Natural killer cell (primary cell): Measurements from ENCODE around the gene THSD8. TPM values are rescaled to one million over a fixed set of nuclear protein-coding genes. Genes with fewer than 3 reads are reported as not detected.
"Not testable (repeated sequence)": the region's sequence is repeated elsewhere in the genome, so short reads cannot be mapped to it uniquely, and the experiment has no call there.

Source experiments
- ATAC-seq, 3 donors: fragments of 150-1000 bp in 2 of 3; fragments of 200-7000 bp in 1 of 3; cut with Tn5 transposase; 1 replicate in 1 of 3; 2 replicates in 2 of 3; pipeline ENCODE4 v1.10.0; 2021; ENCODE audit warnings: mild to moderate bottlenecking in 2 of 3, moderate library complexity in 2 of 3
- DNase-seq, 2 donors: peaks; one replicate each; pipeline versions ENCODE4 v3.0.0 to v3.0.0-alpha.2; 2013 to 2021; ENCODE audit warnings: mixed read lengths in 1 of 2
- H3K27ac ChIP-seq: one replicate; pipeline ENCODE4 v1.5.1; 2013; ENCODE audit warnings: mild to moderate bottlenecking, low read length
- H3K27me3 ChIP-seq: one replicate; pipeline ENCODE4 v1.6.1; 2013; ENCODE audit warnings: low read length; ENCODE audit not compliant: control insufficient read depth, insufficient read depth
- H3K36me3 ChIP-seq: one replicate; pipeline ENCODE4 v1.6.1; 2013; ENCODE audit warnings: low read length; ENCODE audit not compliant: control insufficient read depth, insufficient read depth
- H3K4me1 ChIP-seq: one replicate; pipeline ENCODE4 v1.6.1; 2013; ENCODE audit warnings: low read length; ENCODE audit not compliant: control insufficient read depth, insufficient read depth
- H3K4me3 ChIP-seq: one replicate; pipeline ENCODE4 v1.5.1; 2013; ENCODE audit warnings: low read length
- H3K9me3 ChIP-seq: one replicate; pipeline ENCODE4 v1.6.1; 2013; ENCODE audit warnings: low read length; ENCODE audit not compliant: control insufficient read depth, insufficient read depth
- H3K27ac Mint-ChIP-seq, 2 donors: one replicate each; pipeline ENCODE4 v1.8.0; 2022; ENCODE audit warnings: mild to moderate bottlenecking in 2 of 2, mixed read lengths in 2 of 2, moderate library complexity in 1 of 2
- H3K27me3 Mint-ChIP-seq, 2 donors: one replicate each; pipeline ENCODE4 v1.8.0; 2022; ENCODE audit warnings: low read depth in 2 of 2, mixed read lengths in 2 of 2
- H3K36me3 Mint-ChIP-seq: one replicate; pipeline ENCODE4 v1.8.0; 2022; ENCODE audit warnings: mixed read lengths
- H3K4me1 Mint-ChIP-seq, 2 donors: one replicate each; pipeline ENCODE4 v1.8.0; 2022; ENCODE audit warnings: mixed read lengths in 2 of 2
- H3K4me3 Mint-ChIP-seq: one replicate; pipeline ENCODE4 v1.8.0; 2022; ENCODE audit warnings: mild to moderate bottlenecking, moderate library complexity, mixed read lengths
- H3K9me3 Mint-ChIP-seq, 2 donors: one replicate each; pipeline ENCODE4 v1.8.0; 2022; ENCODE audit warnings: mixed read lengths in 2 of 2
- CTCF ChIP-seq: fragments of 200-600 bp; IDR thresholded peaks from one replicate; pipeline ENCODE4 v1.8.0; 2022; ENCODE audit warnings: antibody characterized with exemption
- WGBS: methylation state at CpG from one replicate; pipeline ENCODE4 v1.1.7; 2013; ENCODE audit warnings: missing lambda C conversion rate; ENCODE audit not compliant: insufficient coverage; 5-methylcytosine and 5-hydroxymethylcytosine counted together
- intact Hi-C: fragments of 100-400 bp; cut with micrococcal nuclease; formaldehyde crosslinking; loops from one replicate; pipeline ENCODE4 v1.14.2; 2022
- total RNA-seq, 4 donors: library from RNA; stranded (reverse); fragments of 120-200 nt in 1 of 4; gene quantifications; one replicate each; pipeline versions ENCODE4 v1.2.3 to v1.2.4, GENCODE V29; 2013 to 2022

The THSD8 gene
- total RNA-seq, 3 donors from 2014 or later (not counting 1 experiment from before 2014, with no cell fraction given): 1.7 to 2.8 (median 2.2) TPM

- H3K27me3 ChIP-seq: peaks cover 45% of the 10 kb centered on the region
These were observed 41.5 kb downstream of the THSD8 start for GRCh38 chr19:12843328-12843727.

GRCh38 chr19:12843999-12844732 is 42.3 kb downstream of the THSD8 start:
- Histone ChIP-seq H3K27ac (no peak overlapping the region), H3K4me1 (peaks cover 24% of the 10 kb centered on the region), H3K9me3 (peaks cover 4% of the 10 kb centered on the region), H3K4me3 (no peak overlapping the region), H3K36me3 (no peaks in the 10 kb centered on the region), H3K27me3 (peaks cover 38% of the 10 kb centered on the region)
- Mint-ChIP-seq H3K27me3 (peaks cover 29 to 39% of the 10 kb centered on the region in 2 donors), H3K27ac (no peak overlapping the region), H3K9me3 (no peaks in the 10 kb centered on the region), H3K36me3 (no peaks in the 10 kb centered on the region), H3K4me1 (peaks cover 20 to 29% of the 10 kb centered on the region in 2 donors), H3K4me3 (no peak overlapping the region)
- DNase-seq (no peak), ATAC-seq (no peak)
- TF ChIP-seq CTCF: no peak
- intact Hi-C loops: loop anchor here (5.0 kb wide), 1 partner anchor 37 kb away; the partner anchor contains the start of gene RNASEH2A
- 81% methylated on average over 3 of the region's 3 CpGs for WGBS

More at GRCh38 chr19:12843328-12843727, 41.5 kb downstream of the THSD8 start:
- Mint-ChIP-seq H3K4me1 (peaks cover 22 to 37% of the 10 kb centered on the region in 2 donors), H3K27ac (no peak overlapping the region), H3K27me3 (peaks cover 31 to 45% of the 10 kb centered on the region in 2 donors), H3K36me3 (no peaks in the 10 kb centered on the region), H3K9me3 (no peaks in the 10 kb centered on the region), H3K4me3 (no peak overlapping the region)
- Histone ChIP-seq H3K9me3 (peaks cover 4% of the 10 kb centered on the region), H3K4me3 (no peak overlapping the region), H3K27ac (no peak overlapping the region), H3K36me3 (no peaks in the 10 kb centered on the region), H3K4me1 (peaks cover 32% of the 10 kb centered on the region)
- intact Hi-C loops: loop anchor here (5.0 kb wide), 1 partner anchor 36 kb away; the partner anchor contains the start of gene RNASEH2A
- TF ChIP-seq CTCF: no peak
- WGBS: 94% methylated on average over 11 of the region's 11 CpGs
- DNase-seq: no peak
- no peak for ATAC-seq

GRCh38 chr19:12846613-12847012 is 44.7 kb downstream of the THSD8 start:
- intact Hi-C loops: loop anchor here (1.0 to 2.0 kb wide), 3 partner anchors 80 to 282 kb away; no protein-coding TSS in a partner anchor
- H3K9me3 ChIP-seq, H3K4me3 ChIP-seq, H3K36me3 Mint-ChIP-seq, H3K4me3 Mint-ChIP-seq, ATAC-seq, H3K36me3 ChIP-seq, H3K27ac Mint-ChIP-seq, H3K27ac ChIP-seq, DNase-seq, H3K9me3 Mint-ChIP-seq: not testable (repeated sequence)
- WGBS: 40% methylated on average over 2 of the region's 7 CpGs
- Mint-ChIP-seq H3K4me1 (peaks cover 6 to 11% of the 10 kb centered on the region in 2 donors), H3K27me3 (peaks cover 10 to 18% of the 10 kb centered on the region in 2 donors)
- H3K27me3 ChIP-seq: peaks cover 14% of the 10 kb centered on the region
- peaks cover 11% of the 10 kb centered on the region for H3K4me1 ChIP-seq
